Epidermal melanocyte (primary cell): Measurements from ENCODE around the gene KDM2B.
"Not testable (repeated sequence)": the region's sequence is repeated elsewhere in the genome, so short reads cannot be mapped to it uniquely, and the experiment has no call there.

Experiments
- DNase-seq: peaks from one replicate; pipeline ENCODE4 v3.0.0; 2011; ENCODE audit warnings: low spot score; ENCODE audit not compliant: insufficient read length

KDM2B gene

DNA sequence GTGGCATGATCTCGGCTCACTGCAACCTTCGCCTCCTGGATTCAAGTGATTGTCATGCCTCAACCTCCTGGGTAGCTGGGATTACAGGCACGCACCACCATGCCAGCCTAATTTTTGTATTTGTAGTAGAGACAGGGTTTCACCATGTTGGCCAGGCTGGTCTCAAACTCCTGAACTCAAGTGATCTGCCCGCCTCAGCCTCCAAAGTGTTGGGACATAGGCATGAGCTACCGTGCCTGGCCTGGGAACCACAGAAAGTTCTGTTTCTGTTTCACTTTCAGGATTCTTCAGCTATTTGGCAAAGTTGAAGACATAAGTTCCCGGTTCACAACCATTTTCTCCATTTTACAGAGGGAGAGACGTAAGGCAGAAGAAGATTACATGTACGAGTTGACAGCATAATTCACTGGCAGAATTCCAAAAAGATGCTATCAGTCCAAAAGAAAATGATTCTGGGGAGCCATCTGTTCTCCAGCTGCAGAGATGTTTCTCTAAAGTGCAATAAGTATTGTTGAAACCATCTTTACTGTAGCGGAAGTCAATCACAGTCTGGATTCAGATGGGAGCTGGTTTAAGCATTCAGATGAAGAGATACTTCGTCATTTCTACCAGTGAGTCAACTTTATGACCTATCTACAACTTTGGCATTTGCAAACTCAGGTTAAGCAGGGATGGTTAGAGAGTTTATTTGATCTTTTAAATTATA is 189.1 kb downstream of the KDM2B start:
- DNase-seq, result no peak

DNA sequence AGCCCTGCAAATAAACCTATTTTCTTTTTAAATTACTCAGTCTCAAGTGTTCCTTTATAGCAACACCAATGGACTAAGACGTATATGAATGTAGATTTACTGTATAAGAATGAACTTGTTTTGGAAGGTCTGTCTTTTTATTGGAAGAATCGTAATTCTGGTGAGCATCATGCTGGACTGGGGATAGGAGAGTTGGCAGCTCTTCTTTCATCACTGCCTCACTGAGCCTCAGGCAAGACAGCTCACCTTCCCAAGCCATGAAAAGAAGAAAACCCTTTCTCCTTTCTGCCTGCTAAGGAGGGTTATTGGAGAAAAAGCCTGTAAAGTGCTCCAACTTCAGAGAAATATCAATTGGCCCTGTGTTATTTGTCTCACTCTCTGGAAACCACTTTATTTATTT is 190.0 kb downstream of the KDM2B start:
- no peak for DNase-seq

GRCh38 chr12:121388421-121388981 is 192.3 kb downstream of the KDM2B start:
- DNase-seq, result no peak

DNA sequence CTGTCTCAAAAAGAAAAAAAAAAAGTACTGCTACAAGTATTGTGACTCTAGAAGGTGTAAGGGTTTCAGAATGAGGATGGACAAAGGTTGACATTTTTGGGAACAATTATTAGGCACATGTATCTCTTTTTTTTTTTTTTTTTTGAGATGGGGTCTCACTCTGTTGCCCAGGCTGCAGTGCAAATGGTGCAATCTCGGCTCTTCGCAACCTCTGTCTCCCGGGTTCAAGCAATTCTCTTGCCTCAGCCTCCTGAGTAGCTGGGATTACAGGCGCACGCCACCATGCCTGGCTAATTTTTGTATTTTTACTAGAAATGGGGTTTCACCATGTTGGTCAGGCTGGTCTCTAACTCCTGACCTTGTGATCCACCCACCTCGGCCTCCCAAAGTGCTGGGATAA is 195.9 kb downstream of the KDM2B start:
- not testable (repeated sequence) for DNase-seq

DNA sequence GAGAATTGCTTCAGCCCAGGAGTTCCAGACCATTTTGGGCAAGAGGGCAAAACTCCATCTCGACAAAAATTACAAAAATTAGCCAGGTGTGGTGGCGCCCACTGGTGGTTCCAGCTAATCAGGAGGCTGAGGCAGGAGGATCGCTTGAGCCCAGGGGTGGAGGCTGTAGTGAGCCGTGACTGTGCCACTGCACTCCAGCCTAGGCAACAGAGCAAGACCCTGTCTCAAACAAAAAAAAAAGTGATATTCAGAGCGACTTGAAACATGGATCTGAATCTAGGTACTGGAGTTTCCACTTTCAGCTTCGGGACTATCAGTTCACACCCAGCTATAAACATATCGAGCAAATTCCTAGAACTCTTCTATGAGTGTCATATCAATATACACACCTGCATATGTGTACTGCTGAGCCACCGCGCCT is 197.2 kb downstream of the KDM2B start:
- DNase-seq, result no peak

DNA sequence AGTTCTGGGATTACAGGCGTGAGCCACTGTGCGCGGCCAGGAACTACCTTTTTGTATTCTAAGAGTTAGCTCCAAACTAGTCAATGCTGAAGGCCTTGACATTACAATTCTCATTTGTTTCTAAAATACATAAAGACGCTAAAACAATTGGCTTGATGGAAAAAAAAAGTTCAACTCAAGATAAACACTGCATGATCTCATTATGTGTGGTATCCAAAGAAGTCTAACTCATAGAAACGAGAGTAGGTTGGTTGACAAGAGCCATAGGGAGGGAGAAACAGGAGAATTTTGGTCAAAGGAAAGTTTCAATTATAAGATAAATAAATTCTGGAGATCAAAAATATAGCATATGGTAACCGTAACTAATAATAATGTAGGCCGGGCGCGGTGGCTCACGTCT is 200.9 kb downstream of the KDM2B start:
- DNase-seq, result no peak
